ENCODE measurements around the gene TNRC18.
"Not testable (repeated sequence)": the region's sequence is repeated elsewhere in the genome, so short reads cannot be mapped to it uniquely, and the experiment has no call there.

The TNRC18 gene

GRCh38 chr7:5333121-5334045 lies 90.3 kb downstream of the TNRC18 start:
- H3K36me3 Mint-ChIP-seq (ENCODE audit: low read depth): peaks cover 53% of the 10 kb centered on the region
- H3K27me3 Mint-ChIP-seq (ENCODE audit: low read depth): peaks cover 17% of the 10 kb centered on the region
- no peak overlapping the region for H3K4me3 Mint-ChIP-seq
- H3K27ac Mint-ChIP-seq: no peak overlapping the region
- peaks cover 25% of the 10 kb centered on the region for H3K9me3 Mint-ChIP-seq
- peaks cover 15% of the 10 kb centered on the region for H3K4me1 Mint-ChIP-seq (ENCODE audit: low read depth)

- Mint-ChIP-seq H3K9me3 (peaks cover 21% of the 10 kb centered on the region), H3K27me3 (ENCODE audit: low read depth) (peaks cover 17% of the 10 kb centered on the region), H3K36me3 (ENCODE audit: low read depth) (peaks cover 49% of the 10 kb centered on the region), H3K27ac (no peak overlapping the region), H3K4me3 (no peak overlapping the region), H3K4me1 (ENCODE audit: low read depth) (peaks cover 15% of the 10 kb centered on the region)
These were observed 91.1 kb downstream of the TNRC18 start for GRCh38 chr7:5332579-5332978.

GRCh38 chr7:5330288-5330687 lies 93.3 kb downstream of the TNRC18 start:
- peaks cover 35% of the 10 kb centered on the region for H3K36me3 Mint-ChIP-seq (ENCODE audit: low read depth)
- H3K27me3 Mint-ChIP-seq (ENCODE audit: low read depth): peaks cover 14% of the 10 kb centered on the region
- no peak overlapping the region for H3K27ac Mint-ChIP-seq

GRCh38 chr7:5324961-5325360 lies 98.7 kb downstream of the TNRC18 start:
- H3K36me3 Mint-ChIP-seq (ENCODE audit: low read depth): peaks cover 31% of the 10 kb centered on the region
- no peak overlapping the region for H3K27ac Mint-ChIP-seq
- no peak overlapping the region for H3K4me3 Mint-ChIP-seq
- peaks cover 4% of the 10 kb centered on the region for H3K27me3 Mint-ChIP-seq (ENCODE audit: low read depth)
- peaks cover 1% of the 10 kb centered on the region for H3K9me3 Mint-ChIP-seq
- H3K4me1 Mint-ChIP-seq (ENCODE audit: low read depth): no peaks in the 10 kb centered on the region

More at GRCh38 chr7:5330288-5330687, 93.3 kb downstream of the TNRC18 start:
- peaks cover 8% of the 10 kb centered on the region for H3K9me3 Mint-ChIP-seq
- no peak overlapping the region for H3K4me3 Mint-ChIP-seq
- H3K4me1 Mint-ChIP-seq (ENCODE audit: low read depth): peaks cover 14% of the 10 kb centered on the region

GRCh38 chr7:5323800-5324781 lies 99.5 kb downstream of the TNRC18 start:
- H3K27me3 Mint-ChIP-seq (ENCODE audit: low read depth); H3K27ac Mint-ChIP-seq; H3K4me1 Mint-ChIP-seq (ENCODE audit: low read depth); H3K4me3 Mint-ChIP-seq: not testable (repeated sequence)
- Mint-ChIP-seq H3K9me3 (peaks cover 10% of the 10 kb centered on the region), H3K36me3 (ENCODE audit: low read depth) (peaks cover 35% of the 10 kb centered on the region)

GRCh38 chr7:5322621-5323410 lies 100.8 kb downstream of the TNRC18 start:
- H3K9me3 Mint-ChIP-seq: peaks cover 22% of the 10 kb centered on the region
- no peaks in the 10 kb centered on the region for H3K4me1 Mint-ChIP-seq (ENCODE audit: low read depth)
- H3K4me3 Mint-ChIP-seq: no peak overlapping the region
- peaks cover 4% of the 10 kb centered on the region for H3K27me3 Mint-ChIP-seq (ENCODE audit: low read depth)
- H3K27ac Mint-ChIP-seq: no peak overlapping the region
- peaks cover 46% of the 10 kb centered on the region for H3K36me3 Mint-ChIP-seq (ENCODE audit: low read depth)

GRCh38 chr7:5320802-5321396 lies 102.7 kb downstream of the TNRC18 start:
- Mint-ChIP-seq H3K27ac (no peak overlapping the region), H3K4me3 (no peak overlapping the region), H3K36me3 (ENCODE audit: low read depth) (peaks cover 47% of the 10 kb centered on the region)

GRCh38 chr7:5320391-5320790 lies 103.2 kb downstream of the TNRC18 start:
- no peak overlapping the region for H3K27ac Mint-ChIP-seq
- H3K4me1 Mint-ChIP-seq (ENCODE audit: low read depth): no peaks in the 10 kb centered on the region
- no peaks in the 10 kb centered on the region for H3K27me3 Mint-ChIP-seq (ENCODE audit: low read depth)
- H3K36me3 Mint-ChIP-seq (ENCODE audit: low read depth): peaks cover 51% of the 10 kb centered on the region
- no peak overlapping the region for H3K4me3 Mint-ChIP-seq
- H3K9me3 Mint-ChIP-seq: peaks cover 22% of the 10 kb centered on the region

More at GRCh38 chr7:5320802-5321396, 102.7 kb downstream of the TNRC18 start:
- Mint-ChIP-seq H3K27me3 (ENCODE audit: low read depth) (no peaks in the 10 kb centered on the region), H3K4me1 (ENCODE audit: low read depth) (no peaks in the 10 kb centered on the region), H3K9me3 (peaks cover 22% of the 10 kb centered on the region)

- peaks cover 47% of the 10 kb centered on the region for H3K36me3 Mint-ChIP-seq (ENCODE audit: low read depth)
- not testable (repeated sequence) for H3K4me1 Mint-ChIP-seq (ENCODE audit: low read depth); H3K27ac Mint-ChIP-seq; H3K4me3 Mint-ChIP-seq; H3K27me3 Mint-ChIP-seq (ENCODE audit: low read depth)
- H3K9me3 Mint-ChIP-seq: peaks cover 22% of the 10 kb centered on the region
These were observed 105.0 kb downstream of the TNRC18 start for GRCh38 chr7:5318613-5319012.

GRCh38 chr7:5315761-5316160 lies 107.9 kb downstream of the TNRC18 start:
- Mint-ChIP-seq H3K36me3 (ENCODE audit: low read depth) (peaks cover 41% of the 10 kb centered on the region), H3K4me1 (ENCODE audit: low read depth) (no peaks in the 10 kb centered on the region), H3K27ac (no peak overlapping the region), H3K9me3 (peaks cover 22% of the 10 kb centered on the region), H3K27me3 (ENCODE audit: low read depth) (no peaks in the 10 kb centered on the region), H3K4me3 (no peak overlapping the region)

GRCh38 chr7:5314864-5315263 lies 108.8 kb downstream of the TNRC18 start:
- H3K27me3 Mint-ChIP-seq (ENCODE audit: low read depth): no peaks in the 10 kb centered on the region
- no peaks in the 10 kb centered on the region for H3K4me1 Mint-ChIP-seq (ENCODE audit: low read depth)
- H3K9me3 Mint-ChIP-seq: peaks cover 19% of the 10 kb centered on the region
- H3K4me3 Mint-ChIP-seq: no peak overlapping the region
- no peak overlapping the region for H3K27ac Mint-ChIP-seq
- peaks cover 36% of the 10 kb centered on the region for H3K36me3 Mint-ChIP-seq (ENCODE audit: low read depth)

GRCh38 chr7:5313076-5313885 lies 110.4 kb downstream of the TNRC18 start:
- H3K4me1 Mint-ChIP-seq (ENCODE audit: low read depth); H3K9me3 Mint-ChIP-seq; H3K27ac Mint-ChIP-seq; H3K4me3 Mint-ChIP-seq; H3K27me3 Mint-ChIP-seq (ENCODE audit: low read depth): not testable (repeated sequence)
- H3K36me3 Mint-ChIP-seq (ENCODE audit: low read depth): peaks cover 24% of the 10 kb centered on the region
